Endothelial cell of hepatic sinusoid (primary cell): ENCODE measurements around the gene TBL1XR1.

Experiments
- in situ Hi-C: cut with HindIII; loops from 2 replicates; pipeline ENCODE4 v1.10.0; 2017; ENCODE audit warnings: low sequenced_read_pairs

The TBL1XR1 gene

DNA sequence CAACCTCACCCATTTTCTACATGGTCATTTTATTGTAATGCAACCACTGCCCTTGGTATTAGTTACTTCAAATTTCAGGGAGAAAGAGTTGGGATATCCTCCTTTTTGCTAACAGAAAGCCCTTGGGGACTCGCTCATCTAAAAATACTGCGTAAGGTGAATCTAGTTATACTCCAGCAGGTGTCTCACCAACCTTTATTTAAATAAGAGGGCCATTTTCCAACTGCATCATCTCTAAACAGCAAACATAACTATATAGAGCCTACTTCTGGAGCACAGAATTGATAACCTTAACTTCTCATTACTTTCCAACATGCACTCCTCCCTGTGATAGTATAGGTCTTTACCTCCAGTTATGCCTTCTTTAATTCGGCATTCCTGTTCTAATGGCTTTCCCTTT is 77.5 kb downstream of the TBL1XR1 start:
- in situ Hi-C loops: no loop called here

DNA sequence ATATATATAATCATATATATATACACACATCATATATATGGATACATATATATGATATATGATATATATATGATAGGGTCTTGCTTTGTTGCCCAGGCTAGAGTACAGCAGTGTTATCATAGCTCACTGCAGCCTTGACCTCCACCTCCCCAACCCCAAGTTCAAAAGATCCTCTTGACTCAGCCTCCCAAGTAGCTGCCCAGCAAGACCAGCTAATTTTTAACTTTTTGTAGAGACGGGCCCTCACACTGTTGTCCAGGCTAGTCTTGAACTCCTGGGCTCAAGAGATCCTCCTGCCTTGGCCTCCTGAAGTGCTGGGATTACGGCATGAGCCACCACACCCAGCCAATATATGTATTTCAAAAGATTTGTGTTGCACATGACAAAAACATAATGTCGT is 83.0 kb downstream of the TBL1XR1 start:
- in situ Hi-C loops: no loop called here

DNA sequence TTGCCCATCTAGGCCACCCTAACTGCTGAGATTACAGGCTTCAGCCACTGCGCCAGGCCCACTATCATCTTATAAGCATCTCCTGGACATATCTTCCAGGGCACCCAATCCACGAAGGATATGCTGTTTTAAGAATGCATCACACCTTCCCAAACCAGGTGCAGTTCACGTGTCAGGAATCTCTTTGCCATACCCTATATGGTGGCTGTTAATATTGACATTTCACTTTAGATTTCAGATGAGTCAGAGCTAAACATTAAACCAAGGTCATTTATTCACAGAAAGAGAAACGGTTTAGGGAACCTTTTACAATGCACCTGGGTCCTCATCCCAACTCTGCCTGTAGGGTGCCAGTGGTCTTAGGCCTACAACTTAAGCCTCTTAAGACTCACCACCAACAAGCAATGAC is 85.7 kb downstream of the TBL1XR1 start:
- in situ Hi-C loops: no loop called here

DNA sequence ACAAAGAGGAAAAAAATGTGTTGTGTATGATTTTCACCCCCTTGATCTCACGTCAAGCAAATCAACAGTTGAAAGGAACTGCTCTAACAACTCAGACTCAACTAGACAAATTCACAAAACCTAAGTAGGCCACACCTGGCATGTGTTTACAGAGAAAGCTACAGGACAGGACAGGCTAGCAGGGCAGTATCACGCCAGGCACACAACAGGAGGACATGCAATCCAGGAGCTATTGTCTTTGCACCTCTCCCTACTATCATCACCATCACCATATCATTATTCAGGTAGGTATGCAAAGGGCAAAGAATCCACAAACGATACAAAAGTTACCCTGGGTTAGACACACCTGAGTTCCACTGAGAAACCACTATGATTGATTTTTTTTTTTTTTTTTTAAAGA is 86.4 kb downstream of the TBL1XR1 start:
- in situ Hi-C loops: no loop called here

DNA sequence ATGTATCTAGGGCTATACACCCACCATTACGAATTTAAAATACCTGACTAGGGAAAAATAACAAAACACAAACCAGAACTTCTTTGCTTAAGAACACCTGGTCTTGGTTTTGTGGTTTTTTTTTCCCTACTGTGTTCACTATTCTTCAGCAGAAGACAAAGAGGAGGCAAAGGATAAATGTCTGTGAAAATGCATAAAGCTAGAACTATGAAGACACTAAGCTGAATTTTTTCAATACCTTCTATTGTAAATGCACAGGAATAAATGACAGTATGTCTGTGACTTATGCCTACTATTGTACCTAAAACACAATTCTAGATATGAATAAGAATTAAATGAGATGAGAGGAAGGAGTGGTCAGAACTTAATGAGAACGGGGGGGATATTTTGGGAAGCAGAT is 86.9 kb downstream of the TBL1XR1 start:
- in situ Hi-C loops: no loop called here

DNA sequence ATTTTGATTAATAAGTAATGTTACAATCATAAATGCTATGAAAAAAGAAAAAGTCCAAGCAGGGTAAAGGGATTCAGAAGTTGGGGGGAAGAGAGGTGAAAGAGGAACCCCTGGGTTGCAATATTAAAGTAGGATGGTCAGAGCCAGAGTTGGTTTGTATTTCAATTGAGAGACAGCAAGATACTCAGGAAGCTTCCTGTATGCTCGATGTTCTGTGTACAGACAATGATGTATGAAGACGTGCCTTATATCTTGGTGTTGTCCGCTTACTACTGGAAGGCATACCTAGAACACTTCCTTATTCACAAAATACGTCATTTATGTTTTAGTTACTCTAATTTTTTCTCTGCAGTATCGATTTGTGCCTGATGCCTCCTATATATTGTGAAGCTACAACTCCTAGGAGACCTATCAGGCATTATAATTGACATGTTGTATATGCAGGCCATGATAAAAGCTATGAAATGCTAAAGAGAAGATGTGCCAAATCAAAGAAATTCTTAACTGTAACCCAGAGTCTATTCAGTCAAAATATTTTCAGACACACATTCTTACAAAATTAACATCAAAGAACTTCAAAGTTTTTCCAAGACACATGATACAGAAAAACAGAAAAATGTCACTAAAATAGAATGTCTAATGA is 87.5 kb downstream of the TBL1XR1 start:
- in situ Hi-C loops: no loop called here

DNA sequence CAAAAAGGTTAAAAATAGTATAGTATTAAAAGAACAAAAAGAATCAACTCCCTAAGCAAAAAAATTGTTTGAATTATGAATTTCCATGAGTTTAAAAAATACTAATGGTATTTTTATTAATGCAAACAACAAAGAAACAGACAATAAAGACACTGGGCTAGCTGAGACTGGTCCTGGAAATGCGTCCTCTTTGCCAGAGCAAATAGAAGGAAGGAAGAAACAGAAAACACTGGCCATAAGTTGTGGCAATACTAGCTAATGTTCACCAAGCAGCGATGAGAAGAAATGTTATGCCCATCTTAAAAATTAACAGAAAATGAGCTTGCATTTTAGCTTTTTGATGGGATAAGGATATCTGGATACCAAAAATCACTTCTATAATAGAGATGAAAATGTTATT is 88.6 kb downstream of the TBL1XR1 start:
- in situ Hi-C loops: no loop called here

DNA sequence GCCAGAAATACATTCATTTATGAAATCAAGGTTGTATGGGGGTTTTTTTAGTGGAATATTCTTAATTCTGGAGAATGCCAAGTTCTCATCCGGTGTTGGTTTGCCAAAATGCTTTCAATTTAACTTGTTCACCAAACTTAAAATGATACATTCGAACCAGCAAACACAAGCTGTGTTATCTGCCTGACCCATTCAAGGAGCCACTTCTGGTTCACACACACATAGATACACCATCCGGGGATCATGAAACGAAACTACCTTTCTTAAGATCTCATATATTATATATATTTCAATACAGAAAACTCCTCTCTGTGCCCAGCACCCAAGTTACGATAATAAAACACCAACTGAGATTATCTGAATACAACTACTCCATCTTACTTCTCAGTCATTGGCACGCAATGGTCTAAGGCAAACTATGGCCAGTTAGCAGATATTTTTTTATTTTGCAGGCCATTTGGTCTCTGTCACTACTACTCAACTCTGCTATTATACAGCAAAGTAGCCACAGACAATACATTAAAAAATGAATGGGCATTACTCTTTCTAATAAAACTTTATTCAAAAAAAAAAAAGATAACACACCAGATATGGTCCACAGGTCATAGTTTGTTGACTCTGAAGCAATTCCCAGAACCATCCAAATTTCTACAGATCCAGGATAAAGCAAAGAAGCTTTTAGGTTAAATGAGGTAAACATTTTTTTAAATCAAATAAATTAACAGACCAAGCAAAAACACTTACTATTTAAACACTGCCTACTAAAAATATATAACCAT is 89.6 kb downstream of the TBL1XR1 start:
- in situ Hi-C loops: no loop called here

DNA sequence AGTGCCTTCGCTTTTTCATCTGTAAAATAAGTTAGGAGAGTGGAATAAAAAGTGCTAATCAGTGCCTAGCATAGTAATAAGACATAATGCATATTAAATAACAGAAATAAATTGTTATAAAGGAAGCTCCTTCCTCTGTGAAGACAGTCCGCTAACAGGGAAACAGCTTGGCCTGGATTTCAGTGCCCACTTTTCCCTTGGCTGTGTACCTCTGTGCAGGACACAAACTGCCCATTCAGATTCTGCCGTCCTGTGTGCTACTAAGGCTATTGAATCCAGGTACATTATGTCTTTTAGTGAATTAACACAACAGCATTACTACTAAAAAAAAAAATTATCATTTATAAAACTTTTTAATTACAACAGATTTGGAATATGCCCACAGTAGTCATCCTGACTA is 90.7 kb downstream of the TBL1XR1 start:
- in situ Hi-C loops: no loop called here

DNA sequence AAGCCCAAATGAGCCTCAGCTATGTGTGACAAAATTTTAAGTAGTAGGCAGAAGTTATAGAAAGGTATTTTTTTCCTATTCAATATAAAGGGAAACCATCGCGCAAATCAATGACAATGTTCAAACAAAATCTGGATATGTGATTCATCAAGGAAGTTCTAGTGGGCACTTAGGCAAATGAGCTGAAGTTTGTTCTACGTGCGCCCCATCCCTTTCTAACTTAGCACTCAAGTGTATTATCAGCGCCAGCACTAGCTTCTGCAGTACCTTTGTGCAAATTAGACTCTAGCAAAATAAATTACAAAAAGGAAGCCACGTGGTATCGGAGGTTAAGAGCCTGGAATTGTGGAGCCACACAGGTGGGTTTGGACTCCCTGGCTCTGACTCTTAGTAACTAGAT is 91.1 kb downstream of the TBL1XR1 start:
- in situ Hi-C loops: no loop called here

DNA sequence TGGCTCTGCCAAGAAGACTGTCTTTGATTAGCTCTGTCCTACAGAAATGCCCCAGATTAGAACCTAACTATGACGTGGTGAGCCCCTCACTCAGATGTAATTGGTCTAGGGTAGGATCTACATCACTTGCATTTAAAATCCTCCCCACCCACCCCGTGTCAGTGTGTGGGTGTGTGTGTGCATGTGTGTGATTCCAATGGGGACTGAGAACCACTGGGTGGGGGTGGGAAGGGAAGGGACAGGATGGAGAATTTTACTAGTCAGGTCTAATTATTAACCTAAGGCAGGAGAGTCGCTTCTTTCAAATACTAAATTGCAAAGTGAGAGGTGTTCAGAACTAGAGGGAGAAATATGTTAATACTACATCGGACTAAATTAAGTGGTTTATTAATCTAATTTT is 91.7 kb downstream of the TBL1XR1 start:
- in situ Hi-C loops: no loop called here

DNA sequence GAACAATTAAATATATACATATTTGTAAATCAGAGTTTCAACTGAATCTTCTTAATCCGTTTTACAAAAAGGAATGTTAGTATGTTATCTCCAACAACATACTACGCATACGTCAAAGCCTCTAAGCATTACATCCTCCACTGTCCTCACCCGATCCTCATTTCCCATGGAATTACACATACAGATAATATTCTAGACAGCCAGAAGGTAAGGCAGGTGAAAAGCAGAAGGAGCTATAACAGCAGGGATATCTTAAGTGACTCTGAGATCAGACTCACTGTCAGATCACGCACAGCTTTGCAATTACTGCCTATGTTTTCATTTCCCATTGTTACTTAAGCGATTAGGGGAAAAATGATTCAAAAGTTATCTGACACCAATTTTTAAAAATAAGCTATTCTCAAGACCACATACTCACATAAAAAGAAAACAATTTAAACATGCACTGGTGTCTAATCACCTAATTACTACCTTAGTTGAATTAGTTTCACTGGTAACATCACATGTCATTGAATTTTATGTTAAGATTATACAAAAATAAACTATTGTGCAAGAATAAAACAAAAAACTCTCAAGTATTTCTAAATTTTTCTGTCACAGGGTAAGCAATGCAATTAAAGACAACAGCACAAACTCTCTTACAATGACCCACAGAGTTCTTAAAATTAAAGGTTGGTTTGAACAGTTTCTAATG is 92.8 kb downstream of the TBL1XR1 start:
- in situ Hi-C loops: no loop called here

DNA sequence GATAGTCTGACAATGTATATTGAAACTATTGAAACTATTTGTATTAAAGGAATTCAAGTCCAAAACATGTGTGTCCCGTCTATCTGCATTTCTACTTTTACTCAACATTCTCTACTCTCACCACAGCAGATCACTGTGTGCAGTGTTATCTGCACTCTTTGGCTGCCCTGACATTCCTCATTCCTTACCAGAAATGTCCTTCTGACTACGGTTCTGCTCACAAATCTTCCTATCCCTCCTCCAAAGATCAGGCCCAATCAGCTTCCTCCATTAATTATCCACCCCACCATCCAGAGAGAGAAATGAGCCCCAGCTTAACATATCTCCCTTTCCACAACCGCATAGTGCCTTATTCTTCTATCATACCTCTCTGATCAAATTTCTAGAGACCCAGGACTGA is 94.7 kb downstream of the TBL1XR1 start:
- in situ Hi-C loops: no loop called here

DNA sequence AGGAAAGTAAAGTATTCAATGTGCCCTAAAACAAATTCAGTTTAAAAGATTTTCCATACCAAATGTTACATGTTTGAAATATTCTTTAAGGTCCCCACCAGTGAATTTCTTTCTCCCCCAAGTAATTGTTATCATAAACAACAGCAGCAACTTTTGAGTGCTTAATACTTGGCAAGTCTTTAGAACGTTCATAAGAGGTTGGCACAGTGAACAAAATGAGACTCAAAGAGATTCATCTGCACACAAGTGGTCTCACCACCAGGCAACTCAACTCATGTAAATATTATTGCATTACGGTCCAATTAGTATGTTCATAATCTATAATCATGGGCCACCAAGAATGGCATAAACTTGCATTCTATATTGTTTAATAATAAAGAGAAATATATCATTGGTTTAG is 98.7 kb downstream of the TBL1XR1 start:
- in situ Hi-C loops: no loop called here

DNA sequence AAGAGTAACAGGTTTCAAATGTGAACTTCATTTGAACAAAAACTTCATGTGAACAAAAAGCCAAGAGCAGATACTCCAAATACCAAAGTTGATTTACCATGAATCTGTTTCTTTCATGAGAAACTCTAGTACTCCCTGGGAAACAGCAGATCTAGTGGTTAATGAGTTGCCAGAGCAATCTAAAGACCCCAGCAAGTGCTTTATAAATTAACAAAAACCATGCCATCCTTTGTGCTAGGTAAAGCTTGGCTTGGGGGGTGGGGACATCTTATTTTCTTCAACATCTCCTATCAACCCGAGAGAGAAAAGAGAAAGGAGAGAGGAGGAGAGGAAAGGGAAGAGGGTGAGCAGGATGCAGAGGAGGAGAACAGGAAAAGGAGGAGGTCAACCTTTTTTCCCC is 100.7 kb downstream of the TBL1XR1 start:
- in situ Hi-C loops: no loop called here

DNA sequence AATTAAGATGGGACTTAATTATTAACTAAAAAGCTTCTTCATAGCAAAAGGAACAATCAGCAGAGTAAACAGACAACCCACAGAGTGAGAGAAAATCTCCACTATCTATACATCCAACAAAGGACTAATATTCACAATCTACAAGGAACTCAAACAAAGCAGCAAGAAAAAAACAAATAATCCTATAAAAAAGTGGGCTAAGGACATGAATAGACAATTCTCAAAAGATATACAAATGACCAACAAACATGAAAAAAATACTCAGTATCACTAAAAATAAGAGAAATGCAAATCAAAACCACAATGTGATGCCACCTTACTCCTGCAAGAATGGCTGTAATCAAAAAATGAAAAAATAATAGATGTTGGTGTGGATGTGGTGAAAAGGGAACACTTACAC is 103.3 kb downstream of the TBL1XR1 start:
- in situ Hi-C loops: no loop called here

DNA sequence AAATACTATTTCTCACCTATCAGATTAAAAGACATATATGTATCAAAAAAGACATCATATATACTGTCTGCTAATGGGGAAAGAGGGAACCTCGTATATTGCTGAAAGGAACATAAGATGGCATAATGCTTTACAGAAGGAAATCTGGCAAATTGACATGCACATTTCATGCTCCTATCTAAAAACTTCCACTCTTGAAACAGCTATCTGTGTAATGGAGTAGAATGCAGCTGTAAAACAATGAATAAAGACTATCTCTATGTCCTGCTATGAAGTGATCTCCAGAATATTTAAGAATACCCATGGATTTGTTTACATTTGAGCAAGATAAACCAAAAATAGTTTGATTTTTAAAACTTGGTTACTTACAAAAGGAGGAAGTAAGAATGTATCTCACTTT is 107.4 kb downstream of the TBL1XR1 start:
- in situ Hi-C loops: no loop called here

DNA sequence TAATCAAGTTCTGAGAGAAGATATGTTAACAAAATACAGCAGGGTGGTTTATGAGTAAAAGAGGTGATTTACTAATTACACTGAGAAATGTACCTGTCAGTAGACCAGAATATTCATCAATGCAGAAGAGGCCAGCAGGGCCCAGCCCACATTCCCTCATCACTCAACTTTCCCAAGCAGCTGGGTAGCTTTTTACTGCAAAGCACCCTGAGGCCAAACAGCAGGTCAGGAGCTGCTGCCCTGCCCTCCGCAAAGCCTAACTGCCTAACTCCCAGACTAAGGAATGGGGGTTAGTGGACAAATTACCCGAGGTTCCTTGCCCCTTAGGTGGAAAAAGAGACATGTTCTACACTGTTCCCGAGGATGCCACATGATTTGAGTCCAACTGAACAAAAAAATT is 108.2 kb downstream of the TBL1XR1 start:
- in situ Hi-C loops: no loop called here

DNA sequence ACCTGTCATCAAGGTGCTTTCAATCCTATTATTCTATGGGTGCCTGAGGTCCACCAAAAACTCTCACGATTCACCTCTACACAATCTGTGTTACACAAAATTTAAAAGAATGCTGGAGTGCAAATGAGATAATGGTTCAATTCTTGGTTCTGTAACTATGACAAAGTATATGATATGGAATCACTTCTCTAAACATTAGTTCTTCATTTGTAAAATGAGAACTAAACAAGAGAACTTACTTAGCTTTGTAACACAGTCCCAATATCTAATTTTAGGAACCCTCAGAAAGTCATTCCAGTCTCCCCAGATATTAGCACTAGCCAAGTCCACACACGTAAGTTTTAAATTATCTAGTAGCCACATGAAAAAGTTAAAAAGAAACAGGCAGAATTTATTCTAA is 111.5 kb downstream of the TBL1XR1 start:
- in situ Hi-C loops: no loop called here

DNA sequence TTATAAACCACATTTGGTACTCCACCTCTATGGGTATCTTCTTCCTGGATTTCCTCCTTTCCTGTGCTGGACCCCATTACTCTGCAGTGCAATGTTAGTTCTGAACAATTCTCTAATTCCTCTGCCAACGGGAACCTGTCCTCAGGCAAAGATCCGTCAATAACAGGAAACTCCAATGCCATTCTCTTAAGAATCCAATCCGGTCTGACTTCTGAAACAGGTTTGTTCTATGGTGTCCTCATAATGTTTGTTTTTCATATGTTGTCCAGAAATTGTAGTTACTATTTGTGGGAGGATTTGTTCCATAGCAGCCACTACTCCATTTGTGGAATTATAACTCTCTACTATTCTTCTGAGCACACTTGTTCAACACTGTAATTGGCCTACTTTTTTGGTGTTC is 112.7 kb downstream of the TBL1XR1 start:
- in situ Hi-C loops: no loop called here

DNA sequence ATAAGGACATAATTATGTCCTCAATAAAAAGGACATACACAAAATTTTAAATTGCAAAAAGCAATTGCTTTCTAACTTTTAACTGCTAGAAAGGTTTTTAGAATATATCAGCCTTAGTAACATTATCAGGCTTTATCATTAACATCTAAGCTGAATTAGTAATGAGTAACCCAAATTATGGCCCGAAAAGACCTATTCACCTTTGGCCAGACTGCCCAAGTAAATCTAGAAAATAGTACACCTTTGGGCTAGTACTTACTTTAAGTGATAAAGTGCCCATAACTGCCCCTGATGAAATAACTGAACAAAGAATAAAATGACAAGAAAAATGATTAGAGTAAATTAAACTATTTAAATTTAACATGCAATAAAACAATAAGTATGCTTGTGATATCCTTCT is 117.2 kb downstream of the TBL1XR1 start:
- in situ Hi-C loops: no loop called here

DNA sequence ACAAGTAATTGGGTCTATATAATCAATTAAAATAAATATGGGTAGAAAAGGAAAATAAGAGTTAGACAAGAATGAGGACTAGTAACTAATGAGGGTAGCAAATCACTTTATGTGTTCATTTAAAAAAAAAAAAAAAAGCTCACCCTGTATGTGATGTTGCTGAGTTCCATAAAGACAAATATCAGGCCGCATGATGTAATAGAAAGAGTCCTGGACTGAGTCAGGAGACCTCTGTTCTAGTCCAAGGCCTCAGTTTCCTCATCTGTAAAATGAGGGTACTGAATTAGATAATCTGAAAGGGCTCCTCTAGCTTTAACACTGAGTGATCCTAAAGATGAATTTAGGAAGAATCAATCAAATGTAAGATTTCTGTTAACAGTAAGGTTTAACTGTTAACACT is 117.6 kb downstream of the TBL1XR1 start:
- in situ Hi-C loops: no loop called here
